RWPE2 (cell line): Measurements from ENCODE around the gene NCOA3.

ENCODE experiments used
- ATAC-seq: fragments of 200-7000 bp; cut with Tn5 transposase; 3 replicates; pipeline ENCODE4 v1.9.1; 2021; ENCODE audit warnings: low read depth
- DNase-seq: peaks from one replicate; pipeline ENCODE4 v3.0.0-alpha.2; 2020; ENCODE audit warnings: low spot score
- H3K27ac ChIP-seq: fragments of 450-650 bp; 2 replicates; pipeline ENCODE4 v1.5.1; 2017; ENCODE audit warnings: mild to moderate bottlenecking; ENCODE audit not compliant: poor library complexity, severe bottlenecking
- H3K27me3 ChIP-seq: fragments of 250-450 bp; sonication (Bioruptor Pico); 2 replicates; pipeline ENCODE4 v1.5.1; 2021; ENCODE audit warnings: mild to moderate bottlenecking, moderate library complexity; ENCODE audit not compliant: insufficient read depth, poor library complexity, severe bottlenecking
- H3K36me3 ChIP-seq: fragments of 250-450 bp; sonication (Bioruptor Pico); 2 replicates; pipeline ENCODE4 v1.5.1; 2020; ENCODE audit warnings: low read depth, mild to moderate bottlenecking, moderate library complexity
- H3K4me1 ChIP-seq: fragments of 250-450 bp; sonication (Bioruptor Pico); 2 replicates; pipeline ENCODE4 v1.5.1; 2021; ENCODE audit warnings: mild to moderate bottlenecking, moderate library complexity; ENCODE audit not compliant: insufficient read depth, poor library complexity, severe bottlenecking
- H3K4me3 ChIP-seq: fragments of 250-450 bp; sonication (Bioruptor Pico); 2 replicates; pipeline ENCODE4 v1.5.1; 2021; ENCODE audit warnings: mild to moderate bottlenecking, moderate library complexity; ENCODE audit not compliant: severe bottlenecking
- H3K9me3 ChIP-seq: fragments of 250-450 bp; sonication (Bioruptor Pico); 2 replicates; pipeline ENCODE4 v1.5.1; 2021; ENCODE audit warnings: mild to moderate bottlenecking, moderate library complexity; ENCODE audit not compliant: severe bottlenecking
- TF ChIP-seq, protein P1 (sequence below): fragments of 450-650 bp; IDR thresholded peaks from one replicate; pipeline ENCODE4 v1.5.1; 2017; ENCODE audit warnings: mild to moderate bottlenecking, moderate library complexity; ENCODE audit not compliant: poor library complexity, severe bottlenecking

Gene NCOA3

DNA sequence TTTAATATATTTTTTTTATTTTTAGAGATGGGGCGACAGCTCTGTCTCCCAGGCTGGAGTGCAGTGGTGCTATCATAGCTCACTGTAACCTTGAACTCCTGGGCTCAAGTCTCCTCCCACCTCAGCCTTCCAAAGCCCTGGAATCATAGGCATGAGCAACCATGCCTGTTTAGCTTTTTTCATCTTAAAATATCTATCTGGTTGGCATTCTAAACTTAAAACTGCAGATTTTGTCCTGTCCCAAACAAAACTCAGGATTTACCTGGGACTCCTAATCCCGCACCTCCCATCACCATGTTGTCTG is 158.9 kb downstream of the NCOA3 start:
- DNase-seq (no peak), ATAC-seq (no peak)
- Histone ChIP-seq H3K27me3 (no peaks in the 10 kb centered on the region), H3K4me1 (peaks cover 14% of the 10 kb centered on the region), H3K27ac (no peak overlapping the region), H3K4me3 (no peak overlapping the region), H3K36me3 (peaks cover 95% of the 10 kb centered on the region), H3K9me3 (no peaks in the 10 kb centered on the region)
- TF ChIP-seq, protein P1, sequence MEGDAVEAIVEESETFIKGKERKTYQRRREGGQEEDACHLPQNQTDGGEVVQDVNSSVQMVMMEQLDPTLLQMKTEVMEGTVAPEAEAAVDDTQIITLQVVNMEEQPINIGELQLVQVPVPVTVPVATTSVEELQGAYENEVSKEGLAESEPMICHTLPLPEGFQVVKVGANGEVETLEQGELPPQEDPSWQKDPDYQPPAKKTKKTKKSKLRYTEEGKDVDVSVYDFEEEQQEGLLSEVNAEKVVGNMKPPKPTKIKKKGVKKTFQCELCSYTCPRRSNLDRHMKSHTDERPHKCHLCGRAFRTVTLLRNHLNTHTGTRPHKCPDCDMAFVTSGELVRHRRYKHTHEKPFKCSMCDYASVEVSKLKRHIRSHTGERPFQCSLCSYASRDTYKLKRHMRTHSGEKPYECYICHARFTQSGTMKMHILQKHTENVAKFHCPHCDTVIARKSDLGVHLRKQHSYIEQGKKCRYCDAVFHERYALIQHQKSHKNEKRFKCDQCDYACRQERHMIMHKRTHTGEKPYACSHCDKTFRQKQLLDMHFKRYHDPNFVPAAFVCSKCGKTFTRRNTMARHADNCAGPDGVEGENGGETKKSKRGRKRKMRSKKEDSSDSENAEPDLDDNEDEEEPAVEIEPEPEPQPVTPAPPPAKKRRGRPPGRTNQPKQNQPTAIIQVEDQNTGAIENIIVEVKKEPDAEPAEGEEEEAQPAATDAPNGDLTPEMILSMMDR = no peak

DNA sequence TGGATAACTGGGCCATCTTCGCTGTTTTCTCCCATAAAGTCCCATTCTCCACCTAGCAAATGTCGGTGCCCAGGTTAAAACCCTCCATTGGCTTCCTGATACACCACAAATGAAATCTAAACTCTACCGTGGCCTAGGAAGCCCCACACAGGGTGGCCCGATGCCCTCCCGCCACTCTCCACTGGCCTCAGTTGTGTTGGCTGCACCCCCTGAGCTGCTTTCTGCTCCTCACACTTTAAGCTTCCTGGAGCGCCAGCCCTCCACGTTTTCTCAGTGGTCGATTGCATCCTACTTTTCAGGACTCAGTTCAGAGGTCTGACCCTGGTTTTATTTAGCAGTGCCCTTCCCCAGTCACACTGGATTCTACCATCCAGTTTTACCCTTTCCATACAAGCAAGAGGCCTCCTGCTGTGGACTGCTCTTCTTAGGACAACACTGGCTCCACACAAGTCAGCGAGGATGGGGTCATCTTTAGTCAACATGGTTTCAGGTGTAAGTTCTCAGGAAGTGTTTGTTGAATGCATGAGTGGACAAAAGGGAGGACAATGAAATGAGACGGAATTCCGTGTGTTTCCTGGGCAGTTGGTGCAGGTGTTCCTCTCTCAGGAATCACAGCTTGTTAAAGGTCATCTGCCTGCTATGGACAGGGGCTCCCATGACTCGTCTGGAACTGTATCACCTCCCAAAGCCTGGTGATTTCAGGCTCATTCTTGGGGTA is 159.5 kb downstream of the NCOA3 start:
- Histone ChIP-seq H3K9me3 (no peaks in the 10 kb centered on the region), H3K4me1 (peaks cover 17% of the 10 kb centered on the region), H3K4me3 (no peak overlapping the region), H3K36me3 (peaks cover 92% of the 10 kb centered on the region), H3K27me3 (no peaks in the 10 kb centered on the region), H3K27ac (no peak overlapping the region)
- TF ChIP-seq, protein P1 = no peak
- DNase-seq (peak; percentile 57), ATAC-seq (no peak)

DNA sequence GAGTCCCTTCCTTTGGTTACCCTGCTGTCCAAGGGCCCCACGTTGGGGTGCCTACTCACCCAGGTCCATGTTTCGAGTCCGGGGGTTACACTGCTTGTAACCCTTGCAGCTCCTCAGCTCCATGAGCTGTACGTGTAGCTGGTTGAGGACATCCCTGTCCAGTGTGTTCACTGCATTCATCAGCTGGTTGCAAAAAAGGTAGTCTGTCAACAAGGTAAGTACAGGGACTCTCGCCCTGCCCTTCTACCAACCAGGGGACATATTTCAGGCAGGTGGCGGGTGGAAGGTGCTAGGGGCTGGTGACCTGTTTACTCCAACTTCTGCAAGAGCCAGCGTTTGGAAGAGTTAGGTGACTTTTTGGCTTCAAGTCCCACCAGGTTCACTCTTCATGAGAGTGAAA is 160.0 kb downstream of the NCOA3 start:
- no peaks in the 10 kb centered on the region for H3K27me3 ChIP-seq
- DNase-seq (peak; percentile 68), ATAC-seq (no peak)
- H3K9me3 ChIP-seq = no peaks in the 10 kb centered on the region
- no peak overlapping the region for H3K4me3 ChIP-seq
- peaks cover 92% of the 10 kb centered on the region for H3K36me3 ChIP-seq
- H3K27ac ChIP-seq = no peak overlapping the region
- TF ChIP-seq, protein P1 = no peak
- H3K4me1 ChIP-seq = peaks cover 17% of the 10 kb centered on the region

DNA sequence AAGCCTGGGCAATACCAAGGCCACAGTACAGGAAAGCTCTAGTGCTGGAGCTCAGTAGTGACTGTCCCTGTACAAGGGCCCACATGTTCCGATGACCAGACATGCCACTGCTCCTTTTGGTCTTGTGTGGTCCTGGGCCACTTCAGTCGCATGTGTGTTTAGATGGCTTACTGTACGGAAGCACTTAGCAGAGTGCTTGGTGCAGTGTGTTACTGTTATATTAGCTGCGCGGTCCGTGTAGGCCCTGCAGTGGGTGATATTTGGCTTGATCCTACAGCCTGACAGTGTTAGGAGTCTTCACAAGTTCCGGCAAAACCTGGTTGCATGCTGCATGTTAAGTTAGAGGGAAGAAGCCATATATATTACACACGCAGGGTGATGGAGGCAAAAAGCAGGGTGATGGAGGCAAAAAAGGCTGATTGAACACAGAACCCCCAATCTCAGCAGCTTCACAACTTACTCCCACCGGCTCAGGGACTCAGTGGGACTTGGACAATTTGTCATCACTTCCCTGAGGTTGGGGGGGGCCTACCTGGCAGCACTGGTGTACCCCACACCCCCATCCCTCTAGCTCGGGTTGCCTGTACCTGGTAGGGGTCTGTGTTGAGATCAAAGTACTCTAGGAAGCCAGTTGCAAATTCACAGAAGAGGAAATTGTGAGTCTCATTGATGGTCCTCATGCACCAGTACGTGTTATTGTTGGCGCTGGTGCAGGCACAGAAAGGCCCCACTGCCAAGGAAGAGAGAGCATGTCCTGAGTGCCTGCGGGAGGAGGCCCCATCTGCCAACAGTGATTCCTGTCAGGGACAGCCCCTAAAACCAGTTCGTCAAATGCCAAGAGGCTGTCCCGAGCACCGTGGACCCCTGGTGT is 161.0 kb downstream of the NCOA3 start:
- no peaks in the 10 kb centered on the region for H3K27me3 ChIP-seq
- peaks cover 17% of the 10 kb centered on the region for H3K4me1 ChIP-seq
- TF ChIP-seq, protein P1 = no peak
- DNase-seq (peak; percentile 68), ATAC-seq (no peak)
- H3K4me3 ChIP-seq = no peak overlapping the region
- H3K36me3 ChIP-seq = peaks cover 83% of the 10 kb centered on the region
- H3K27ac ChIP-seq = no peak overlapping the region
- no peaks in the 10 kb centered on the region for H3K9me3 ChIP-seq
